Astrocyte (in vitro differentiated cells and primary cell): ENCODE measurements around the gene IL1RAP. TPM values are rescaled to one million over a fixed set of nuclear protein-coding genes. Genes with fewer than 3 reads are reported as not detected.

Experiments used
- DNase-seq: peaks from one replicate; pipeline ENCODE4 v3.0.0-alpha.2; 2010; ENCODE audit warnings: low read depth
- FAIRE-seq: peaks from 2 replicates; lab custom pipeline; 2011; peaks lifted over from hg19 to GRCh38; lab: Jason Lieb, UNC
- H2AFZ ChIP-seq: 2 replicates; pipeline ENCODE4 v1.6.0; 2012; ENCODE audit warnings: low read depth, low read length, inconsistent platforms
- H3K27ac ChIP-seq: 2 replicates; pipeline ENCODE4 v1.5.1; 2011; ENCODE audit warnings: low read depth, low read length, inconsistent platforms
- H3K27me3 ChIP-seq: 2 replicates; pipeline ENCODE4 v1.6.0; 2011; ENCODE audit warnings: low read length, inconsistent platforms; ENCODE audit not compliant: insufficient read depth
- H3K36me3 ChIP-seq: 2 replicates; pipeline ENCODE4 v1.5.1; 2011; ENCODE audit warnings: low read length, inconsistent platforms; ENCODE audit not compliant: insufficient read depth
- H3K4me1 ChIP-seq: 2 replicates; pipeline ENCODE4 v1.5.1; 2011; ENCODE audit warnings: low read length, inconsistent platforms; ENCODE audit not compliant: insufficient read depth
- H3K4me2 ChIP-seq: 2 replicates; pipeline ENCODE4 v1.6.0; 2012; ENCODE audit warnings: low read length, inconsistent platforms
- H3K4me3 ChIP-seq: 2 replicates; pipeline ENCODE4 v1.5.1; 2011; ENCODE audit warnings: low read depth, mild to moderate bottlenecking, low read length, inconsistent platforms; ENCODE audit not compliant: insufficient read depth
- H3K79me2 ChIP-seq: 2 replicates; pipeline ENCODE4 v1.6.0; 2012; ENCODE audit warnings: mild to moderate bottlenecking, low read length, inconsistent platforms; ENCODE audit not compliant: insufficient read depth
- H3K9ac ChIP-seq: 2 replicates; pipeline ENCODE4 v1.6.0; 2012; ENCODE audit warnings: mild to moderate bottlenecking, low read length, inconsistent platforms
- H3K9me3 ChIP-seq: 2 replicates; pipeline ENCODE4 v1.5.1; 2012; ENCODE audit warnings: low read depth, mild to moderate bottlenecking, low read length, inconsistent platforms; ENCODE audit not compliant: insufficient read depth
- H4K20me1 ChIP-seq: 2 replicates; pipeline ENCODE4 v1.6.0; 2012; ENCODE audit warnings: low read length, inconsistent platforms; ENCODE audit not compliant: insufficient read depth
- H3K27ac Mint-ChIP-seq: one replicate; pipeline ENCODE4 v1.8.0; 2021; ENCODE audit warnings: mild to moderate bottlenecking, mixed read lengths; ENCODE audit not compliant: unreplicated experiment
- H3K27me3 Mint-ChIP-seq: one replicate; pipeline ENCODE4 v1.8.0; 2021; ENCODE audit warnings: low read depth, mixed read lengths; ENCODE audit not compliant: unreplicated experiment
- H3K36me3 Mint-ChIP-seq: one replicate; pipeline ENCODE4 v1.8.0; 2021; ENCODE audit warnings: low read depth, mixed read lengths; ENCODE audit not compliant: unreplicated experiment
- H3K4me1 Mint-ChIP-seq: one replicate; pipeline ENCODE4 v1.8.0; 2021; ENCODE audit warnings: low read depth, mixed read lengths; ENCODE audit not compliant: unreplicated experiment
- H3K4me3 Mint-ChIP-seq: one replicate; pipeline ENCODE4 v1.8.0; 2021; ENCODE audit warnings: mild to moderate bottlenecking, moderate library complexity, mixed read lengths; ENCODE audit not compliant: unreplicated experiment
- H3K9me3 Mint-ChIP-seq: one replicate; pipeline ENCODE4 v1.8.0; 2021; ENCODE audit warnings: mild to moderate bottlenecking, mixed read lengths; ENCODE audit not compliant: unreplicated experiment
- EZH2 ChIP-seq: IDR thresholded peaks from 2 replicates; pipeline ENCODE4 v1.6.1; 2012; ENCODE audit warnings: mild to moderate bottlenecking, low read length, inconsistent platforms; ENCODE audit not compliant: insufficient read depth
- total RNA-seq: library from RNA; stranded (reverse); gene quantifications from 2 replicates; pipeline ENCODE4 v1.2.1, GENCODE V29; 2021
- TF ChIP-seq, protein P1 (sequence below): IDR thresholded peaks from 2 replicates; pipeline ENCODE4 v1.5.1; 2011; ENCODE audit warnings: low read depth, mild to moderate bottlenecking, inconsistent platforms, low read length, moderate library complexity; ENCODE audit not compliant: insufficient read depth

IL1RAP gene
- total RNA-seq, 1 donor from 2014 or later: 19.4 TPM

- no peak overlapping the region for H3K4me3 ChIP-seq
- no peak overlapping the region for H3K27ac ChIP-seq
- no peak overlapping the region for H3K4me3 Mint-ChIP-seq
- H3K9ac ChIP-seq: no peak overlapping the region
- TF ChIP-seq, protein P1, sequence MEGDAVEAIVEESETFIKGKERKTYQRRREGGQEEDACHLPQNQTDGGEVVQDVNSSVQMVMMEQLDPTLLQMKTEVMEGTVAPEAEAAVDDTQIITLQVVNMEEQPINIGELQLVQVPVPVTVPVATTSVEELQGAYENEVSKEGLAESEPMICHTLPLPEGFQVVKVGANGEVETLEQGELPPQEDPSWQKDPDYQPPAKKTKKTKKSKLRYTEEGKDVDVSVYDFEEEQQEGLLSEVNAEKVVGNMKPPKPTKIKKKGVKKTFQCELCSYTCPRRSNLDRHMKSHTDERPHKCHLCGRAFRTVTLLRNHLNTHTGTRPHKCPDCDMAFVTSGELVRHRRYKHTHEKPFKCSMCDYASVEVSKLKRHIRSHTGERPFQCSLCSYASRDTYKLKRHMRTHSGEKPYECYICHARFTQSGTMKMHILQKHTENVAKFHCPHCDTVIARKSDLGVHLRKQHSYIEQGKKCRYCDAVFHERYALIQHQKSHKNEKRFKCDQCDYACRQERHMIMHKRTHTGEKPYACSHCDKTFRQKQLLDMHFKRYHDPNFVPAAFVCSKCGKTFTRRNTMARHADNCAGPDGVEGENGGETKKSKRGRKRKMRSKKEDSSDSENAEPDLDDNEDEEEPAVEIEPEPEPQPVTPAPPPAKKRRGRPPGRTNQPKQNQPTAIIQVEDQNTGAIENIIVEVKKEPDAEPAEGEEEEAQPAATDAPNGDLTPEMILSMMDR: no peak
- no peak for TF ChIP-seq EZH2
- H3K27ac Mint-ChIP-seq: no peak overlapping the region
- no peak overlapping the region for H3K4me2 ChIP-seq
- H3K4me1 Mint-ChIP-seq: no peaks in the 10 kb centered on the region
- no peaks in the 10 kb centered on the region for H3K27me3 ChIP-seq
- DNase-seq (no peak), FAIRE-seq (no peak)
- H3K9me3 ChIP-seq: no peaks in the 10 kb centered on the region
- H3K4me1 ChIP-seq: no peaks in the 10 kb centered on the region
- H3K36me3 ChIP-seq: peaks cover 5% of the 10 kb centered on the region
- H3K9me3 Mint-ChIP-seq: peaks cover 1% of the 10 kb centered on the region
- H3K27me3 Mint-ChIP-seq: no peaks in the 10 kb centered on the region
- H2AFZ ChIP-seq: no peak overlapping the region
- no peaks in the 10 kb centered on the region for H3K79me2 ChIP-seq
- no peaks in the 10 kb centered on the region for H4K20me1 ChIP-seq
- peaks cover 5% of the 10 kb centered on the region for H3K36me3 Mint-ChIP-seq
Measured at GRCh38 chr3:190626951-190627620, 113.2 kb downstream of the IL1RAP start.

DNA sequence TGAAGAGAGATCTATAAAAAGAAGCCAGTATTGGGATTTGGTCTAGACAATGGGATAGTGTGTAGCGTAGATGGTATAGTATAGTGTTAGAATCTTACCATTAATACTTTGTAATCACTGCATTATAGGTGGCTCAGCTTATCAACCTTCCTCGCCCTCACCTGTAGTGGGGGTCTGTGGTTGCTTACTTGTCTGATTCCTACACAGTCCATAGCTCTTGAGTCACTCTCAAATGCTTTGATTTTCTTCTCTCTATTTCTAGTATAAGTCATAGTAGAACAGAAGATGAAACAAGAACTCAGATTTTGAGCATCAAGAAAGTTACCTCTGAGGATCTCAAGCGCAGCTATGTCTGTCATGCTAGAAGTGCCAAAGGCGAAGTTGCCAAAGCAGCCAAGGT is 115.2 kb downstream of the IL1RAP start:
- Mint-ChIP-seq H3K4me1 (no peaks in the 10 kb centered on the region), H3K4me3 (no peak overlapping the region), H3K36me3 (peaks cover 5% of the 10 kb centered on the region), H3K27me3 (no peaks in the 10 kb centered on the region), H3K27ac (no peak overlapping the region), H3K9me3 (peaks cover 1% of the 10 kb centered on the region)
- FAIRE-seq: no peak
- Histone ChIP-seq H3K27me3 (no peaks in the 10 kb centered on the region), H3K4me2 (no peak overlapping the region), H3K9ac (no peak overlapping the region), H3K27ac (no peak overlapping the region), H3K9me3 (no peaks in the 10 kb centered on the region), H2AFZ (no peak overlapping the region), H3K4me1 (no peaks in the 10 kb centered on the region), H3K79me2 (no peaks in the 10 kb centered on the region), H4K20me1 (no peaks in the 10 kb centered on the region), H3K36me3 (peaks cover 3% of the 10 kb centered on the region), H3K4me3 (no peak overlapping the region)
- no peak for DNase-seq
- TF ChIP-seq EZH2: no peak
- TF ChIP-seq, protein P1: no peak

DNA sequence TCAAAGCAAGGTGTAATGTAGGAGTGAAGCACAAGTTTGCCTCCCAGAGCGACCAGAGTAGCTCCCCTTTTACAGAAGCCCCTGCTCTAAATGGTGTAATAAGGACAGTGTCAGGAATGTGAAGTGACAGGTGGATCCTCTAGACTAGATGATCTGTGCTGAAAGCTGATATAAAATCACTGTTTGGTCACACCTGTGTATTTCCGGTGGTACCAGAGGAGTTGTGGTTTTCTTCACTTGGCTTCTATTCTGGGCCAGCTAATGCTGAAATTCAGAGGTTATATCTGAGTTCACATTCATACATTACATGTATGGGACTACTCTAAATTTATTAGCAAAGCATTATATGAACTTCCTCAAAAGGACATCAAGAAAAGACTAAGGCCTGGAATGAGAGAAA is 117.4 kb downstream of the IL1RAP start:
- Histone ChIP-seq H3K4me1 (no peaks in the 10 kb centered on the region), H3K9ac (no peak overlapping the region), H2AFZ (no peak overlapping the region), H3K27ac (no peak overlapping the region), H3K4me3 (no peak overlapping the region), H3K79me2 (no peaks in the 10 kb centered on the region), H3K9me3 (no peaks in the 10 kb centered on the region), H4K20me1 (no peaks in the 10 kb centered on the region), H3K4me2 (no peak overlapping the region), H3K36me3 (peaks cover 3% of the 10 kb centered on the region), H3K27me3 (no peaks in the 10 kb centered on the region)
- FAIRE-seq (no peak), DNase-seq (no peak)
- no peak overlapping the region for H3K4me3 Mint-ChIP-seq
- H3K4me1 Mint-ChIP-seq: no peaks in the 10 kb centered on the region
- no peak overlapping the region for H3K27ac Mint-ChIP-seq
- TF ChIP-seq EZH2: no peak
- TF ChIP-seq, protein P1: no peak
- H3K9me3 Mint-ChIP-seq: no peaks in the 10 kb centered on the region
- H3K36me3 Mint-ChIP-seq: peaks cover 5% of the 10 kb centered on the region
- H3K27me3 Mint-ChIP-seq: no peaks in the 10 kb centered on the region
